HG03139 (cell line): Measurements from ENCODE around the gene DOCK7.
"Not testable (repeated sequence)": the region's sequence is repeated elsewhere in the genome, so short reads cannot be mapped to it uniquely, and the experiment has no call there.

Experiments
- ATAC-seq: cut with Tn5 transposase; IDR thresholded peaks from one replicate; pipeline ENCODE4 v1.9.1; 2021; ENCODE audit not compliant: unreplicated experiment

DOCK7 gene

GRCh38 chr1:62613890-62614289 is 74.3 kb downstream of the DOCK7 start:
- ATAC-seq = no peak

DNA sequence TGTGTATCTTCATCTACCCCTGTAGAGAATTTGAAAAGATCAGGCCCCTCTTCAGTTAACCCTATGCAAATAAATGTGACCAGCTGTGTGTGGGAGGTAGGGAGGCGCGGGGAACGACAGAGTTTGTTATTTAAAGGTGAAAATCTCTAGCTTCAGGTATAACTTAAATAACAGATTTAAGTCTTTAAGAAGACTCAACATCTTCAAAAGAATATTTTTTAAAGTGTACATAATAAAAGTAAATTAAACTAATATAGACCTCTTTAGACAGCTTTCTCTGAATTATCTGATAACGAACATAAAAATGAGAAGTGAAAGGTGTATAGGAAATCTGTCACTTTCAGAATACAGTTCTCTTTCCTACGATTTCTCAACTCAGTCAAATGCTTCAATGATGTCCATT is 74.9 kb downstream of the DOCK7 start:
- ATAC-seq = peak; percentile 92

DNA sequence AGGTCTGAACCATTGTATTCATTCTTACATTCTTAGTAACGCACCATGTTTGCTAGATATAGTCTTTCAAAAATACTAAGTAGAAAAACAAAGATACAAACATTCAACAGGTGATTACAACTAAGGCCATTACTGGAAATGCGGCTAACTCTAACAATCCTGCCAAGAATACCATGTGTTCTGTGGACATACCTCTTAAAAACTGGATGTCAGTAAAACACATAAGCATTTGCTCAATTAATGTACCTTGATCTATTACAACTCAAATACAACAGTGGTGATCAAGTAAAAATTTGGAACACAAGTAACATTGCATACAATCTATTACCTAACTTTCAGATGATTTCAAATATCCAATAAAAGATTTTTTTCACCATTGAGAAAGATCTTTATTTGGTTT is 75.4 kb downstream of the DOCK7 start:
- no peak for ATAC-seq

DNA sequence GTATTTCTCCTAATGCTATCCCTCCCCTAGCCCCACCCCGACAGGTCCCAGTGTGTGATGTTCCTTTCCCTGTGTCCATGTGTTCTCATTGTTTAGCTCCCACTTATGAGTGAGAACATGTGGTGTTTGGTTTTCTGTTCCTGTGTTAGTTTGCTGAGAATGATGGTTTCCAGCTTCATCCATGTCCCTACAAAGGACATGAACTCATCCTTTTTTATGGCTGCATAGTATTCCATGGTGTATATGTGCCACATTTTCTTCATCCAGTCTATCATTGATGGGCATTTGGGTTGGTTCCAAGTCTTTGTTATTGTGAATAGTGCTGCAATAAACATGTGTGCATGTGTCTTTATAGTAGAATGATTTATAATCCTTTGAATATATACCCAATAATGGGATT is 77.6 kb downstream of the DOCK7 start:
- ATAC-seq = not testable (repeated sequence)

GRCh38 chr1:62608905-62609304 is 79.3 kb downstream of the DOCK7 start:
- no peak for ATAC-seq

GRCh38 chr1:62601457-62601856 is 86.7 kb downstream of the DOCK7 start:
- no peak for ATAC-seq

GRCh38 chr1:62599044-62599443 is 89.1 kb downstream of the DOCK7 start:
- no peak for ATAC-seq

DNA sequence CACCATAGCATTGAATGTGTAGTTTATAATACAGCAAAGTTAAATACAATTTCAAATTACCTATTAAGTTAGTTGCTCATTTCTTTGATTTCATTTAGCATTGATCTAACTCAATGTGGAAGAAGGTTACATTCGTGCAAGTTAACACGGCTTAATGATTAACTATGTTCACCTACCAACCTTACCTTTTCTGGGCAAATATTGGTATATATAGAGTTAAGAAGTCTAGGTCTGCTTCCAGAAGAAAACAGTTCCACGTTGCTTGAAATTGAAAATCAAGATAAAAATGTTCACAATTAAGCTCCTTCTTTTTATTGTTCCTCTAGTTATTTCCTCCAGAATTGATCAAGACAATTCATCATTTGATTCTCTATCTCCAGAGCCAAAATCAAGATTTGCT is 90.9 kb downstream of the DOCK7 start, which contains the start of gene ANGPTL3:
TSS of gene ANGPTL3 (plus strand) at position 240 of the 400 bp plus-strand sequence. CDS start at position 287, 47 bp downstream.
- ATAC-seq = no peak

GRCh38 chr1:62595647-62596046 is 92.5 kb downstream of the DOCK7 start:
- no peak for ATAC-seq

GRCh38 chr1:62593825-62594394 is 94.3 kb downstream of the DOCK7 start:
- no peak for ATAC-seq

DNA sequence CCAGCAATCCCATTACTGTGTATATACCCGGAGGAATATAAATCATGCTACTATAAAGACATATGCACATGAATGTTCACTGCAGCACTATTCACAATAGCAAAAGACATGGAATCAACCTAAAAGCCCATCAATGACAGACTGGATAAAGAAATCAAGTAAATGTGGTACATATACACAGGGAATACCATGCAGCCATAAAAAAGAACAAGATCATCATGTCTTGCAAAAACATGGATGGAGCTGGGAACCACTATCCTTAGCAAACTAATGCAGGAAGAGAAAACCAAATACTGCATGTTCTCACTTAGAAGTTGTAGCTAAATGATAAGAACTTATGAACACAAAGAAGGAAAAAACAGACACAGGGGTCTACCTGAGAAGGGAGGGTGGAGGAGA is 97.2 kb downstream of the DOCK7 start:
- ATAC-seq = no peak

- no peak for ATAC-seq
Observed at GRCh38 chr1:62590255-62590969, 97.8 kb downstream of the DOCK7 start.

- ATAC-seq = no peak
Observed at GRCh38 chr1:62589321-62589720, 98.9 kb downstream of the DOCK7 start.

DNA sequence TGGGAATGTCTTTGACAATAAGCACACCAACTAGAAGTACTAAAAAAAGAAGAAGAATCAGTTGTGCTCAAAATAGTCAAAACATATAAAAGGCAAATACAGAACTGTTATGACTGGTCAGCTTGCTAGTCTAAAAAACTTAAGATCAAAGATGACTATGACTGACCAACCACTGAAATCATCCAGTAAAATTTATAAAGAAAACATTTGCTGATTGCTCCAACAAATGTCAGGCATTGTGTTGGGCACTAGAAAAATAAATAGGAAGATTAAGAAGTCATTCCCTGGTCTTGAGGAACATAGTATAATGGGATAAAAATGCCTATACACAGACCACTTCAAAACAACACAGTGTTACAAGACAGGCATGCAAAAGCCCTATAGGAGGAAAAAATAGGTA is 100.2 kb downstream of the DOCK7 start:
- no peak for ATAC-seq

GRCh38 chr1:62585469-62586155 is 102.6 kb downstream of the DOCK7 start:
- ATAC-seq = no peak

DNA sequence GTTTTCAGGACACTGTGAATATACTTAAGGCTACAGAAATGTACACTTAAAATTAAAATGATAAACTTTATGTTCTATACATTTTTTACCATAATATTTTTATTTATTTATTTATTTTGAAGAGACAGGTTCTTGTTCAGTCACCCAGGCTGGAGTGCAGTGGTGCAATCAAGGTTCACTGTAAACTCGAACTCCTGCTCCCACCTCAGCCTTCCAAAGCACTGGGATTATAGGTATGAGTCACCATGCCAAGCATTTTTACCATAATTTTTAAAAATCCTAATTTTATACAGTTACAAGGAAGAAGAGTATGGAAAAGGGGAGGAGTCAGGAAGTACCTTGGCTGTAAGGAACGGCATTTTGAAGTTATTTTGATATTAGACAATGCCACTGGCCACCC is 114.5 kb downstream of the DOCK7 start:
- no peak for ATAC-seq

GRCh38 chr1:62572476-62572875 is 115.7 kb downstream of the DOCK7 start:
- no peak for ATAC-seq

- ATAC-seq = not testable (repeated sequence)
Observed at GRCh38 chr1:62571517-62571916, 116.7 kb downstream of the DOCK7 start.

GRCh38 chr1:62567926-62568325 is 120.3 kb downstream of the DOCK7 start:
- not testable (repeated sequence) for ATAC-seq

GRCh38 chr1:62567182-62567581 is 121.0 kb downstream of the DOCK7 start:
- not testable (repeated sequence) for ATAC-seq

DNA sequence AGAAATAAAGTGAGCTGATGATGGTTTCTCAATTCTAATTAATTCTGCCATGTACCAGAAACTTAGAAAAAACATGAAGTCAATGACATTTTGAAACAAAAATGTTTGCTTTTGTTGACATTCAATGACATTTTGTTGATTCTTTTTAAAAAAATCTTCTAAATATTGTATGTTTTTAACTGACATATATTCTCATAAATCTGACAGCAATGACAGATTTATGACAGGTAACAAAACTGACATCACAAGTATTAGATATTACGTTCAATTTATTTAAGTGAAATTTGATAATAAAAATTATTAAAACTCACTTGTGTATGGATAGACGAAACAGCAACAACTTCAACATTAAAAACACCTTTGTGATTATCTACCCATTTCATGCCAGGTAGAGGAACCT is 126.9 kb downstream of the DOCK7 start:
- no peak for ATAC-seq

GRCh38 chr1:62544570-62544969 is 143.6 kb downstream of the DOCK7 start:
- ATAC-seq = no peak
